ENCODE data around the gene SMPDL3A.

The SMPDL3A gene

DNA sequence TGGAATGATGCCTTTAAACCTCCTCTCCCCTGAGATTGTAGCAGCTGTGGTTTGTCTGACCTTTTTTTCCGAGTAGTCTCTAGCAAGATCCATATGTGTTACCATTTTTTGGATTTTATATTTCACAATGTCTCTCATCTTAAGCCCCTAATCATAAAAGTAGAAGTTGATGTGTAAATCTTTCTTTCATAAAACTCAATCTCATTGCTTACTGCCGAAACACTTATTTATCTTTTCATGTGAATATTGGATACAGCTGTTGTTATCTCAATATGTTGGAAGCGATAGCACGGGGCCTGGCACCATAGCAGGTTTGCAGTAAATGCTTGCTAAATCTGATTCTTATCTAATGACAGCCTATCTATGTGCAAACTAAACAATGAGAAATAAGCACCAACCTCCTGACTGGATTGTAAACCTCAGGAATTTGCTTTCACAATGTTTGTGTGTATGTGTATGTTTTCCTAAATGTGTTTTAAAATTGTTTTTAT is 14.2 kb downstream of the SMPDL3A start:
- DNase-seq, result no peak

GRCh38 chr6:122804962-122805485 is 16.0 kb downstream of the SMPDL3A start:
- DNase-seq, result no peak

DNA sequence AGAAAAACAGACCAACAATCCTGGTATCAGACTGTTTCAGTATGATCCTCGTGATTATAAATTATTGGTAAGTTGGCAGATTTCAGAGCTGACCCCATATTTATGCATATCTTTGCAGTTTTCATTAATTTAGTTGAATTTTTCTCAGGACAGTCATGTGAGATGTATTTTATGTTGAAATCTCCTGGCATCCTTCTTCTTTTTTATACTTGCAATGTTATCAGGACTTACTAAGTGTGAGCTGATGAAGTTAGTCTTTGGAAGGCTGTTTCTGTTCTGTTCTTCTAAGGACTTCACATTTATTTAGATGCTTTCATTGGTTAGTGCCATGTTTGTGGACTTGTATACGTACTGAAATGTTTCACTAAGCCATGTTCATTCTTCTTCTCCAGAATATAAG is 17.2 kb downstream of the SMPDL3A start:
- DNase-seq, result no peak

DNA sequence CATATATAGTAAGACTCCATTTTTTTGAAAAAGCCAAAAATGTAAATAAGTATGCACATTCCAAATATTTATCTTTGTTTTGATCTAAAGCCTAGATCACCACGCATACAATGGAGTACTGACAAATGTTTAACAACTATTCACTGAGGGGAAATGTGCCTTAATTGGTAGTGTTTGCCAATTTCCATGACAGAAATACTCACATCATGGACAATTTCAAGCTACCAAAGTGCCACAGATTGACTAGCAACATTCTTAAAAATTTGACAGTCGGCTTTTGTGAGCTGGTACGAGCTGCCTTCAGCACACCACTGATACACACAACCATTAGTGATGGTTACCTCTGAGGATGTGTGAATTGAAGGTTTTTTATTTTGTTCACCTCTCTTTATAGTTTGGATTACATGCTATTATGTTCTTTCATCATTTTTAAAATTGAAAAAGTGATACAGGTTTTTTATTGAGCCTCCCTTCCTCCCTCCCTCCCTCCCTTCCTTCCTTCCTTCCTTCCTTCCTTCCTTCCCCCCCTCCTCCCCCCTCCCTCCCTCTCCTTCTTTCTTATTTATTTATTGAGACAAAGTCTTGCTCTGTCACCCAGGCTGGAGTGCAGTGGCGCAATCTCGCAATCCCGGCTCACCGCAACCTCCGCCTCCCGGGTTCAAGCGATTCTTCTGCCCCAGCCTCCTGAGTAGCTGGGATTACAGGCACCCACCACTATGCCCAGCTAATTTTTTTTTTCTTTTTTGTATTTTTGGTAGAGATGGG is 19.2 kb downstream of the SMPDL3A start:
- DNase-seq, result no peak

- DNase-seq, result no peak
Measured at GRCh38 chr6:122809001-122809400, 19.9 kb downstream of the SMPDL3A start.

DNA sequence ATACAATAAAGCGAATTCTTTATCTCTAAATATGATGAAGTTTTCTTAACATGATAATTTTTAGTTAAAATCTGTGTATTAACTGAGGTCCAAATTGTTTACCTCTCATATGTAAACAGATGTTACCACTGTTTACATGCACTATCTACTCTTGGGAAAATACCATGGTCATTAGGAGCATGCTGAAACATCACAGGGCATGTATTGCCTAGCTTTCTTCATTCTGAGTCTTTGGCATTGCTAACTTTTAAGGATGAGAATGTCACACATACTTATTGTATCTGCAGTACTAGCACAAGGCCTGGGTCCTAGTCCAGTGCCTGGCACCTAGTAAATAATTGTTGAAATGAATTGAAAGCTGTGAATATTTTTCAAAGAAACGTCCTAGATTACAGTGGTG is 20.6 kb downstream of the SMPDL3A start:
- no peak for DNase-seq

DNA sequence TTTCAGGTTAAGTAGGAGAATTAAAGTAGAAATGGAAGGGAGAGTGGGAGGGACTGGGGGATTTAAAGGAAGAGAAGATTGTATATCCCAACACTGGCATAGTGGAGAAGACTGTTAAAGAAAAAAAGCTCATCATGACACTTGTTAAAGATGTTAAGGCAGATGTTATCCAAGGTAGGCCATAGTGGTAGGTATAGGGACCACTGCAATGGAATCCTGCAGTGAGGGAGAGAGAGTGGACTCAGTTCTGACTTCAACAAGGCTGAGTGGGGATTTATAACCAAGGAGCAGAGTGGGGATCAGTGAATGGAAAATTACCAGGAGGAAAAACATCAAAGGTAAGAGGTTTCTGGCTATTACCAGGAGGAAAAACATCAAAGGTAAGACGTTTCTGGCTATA is 21.1 kb downstream of the SMPDL3A start:
- DNase-seq, result no peak

DNA sequence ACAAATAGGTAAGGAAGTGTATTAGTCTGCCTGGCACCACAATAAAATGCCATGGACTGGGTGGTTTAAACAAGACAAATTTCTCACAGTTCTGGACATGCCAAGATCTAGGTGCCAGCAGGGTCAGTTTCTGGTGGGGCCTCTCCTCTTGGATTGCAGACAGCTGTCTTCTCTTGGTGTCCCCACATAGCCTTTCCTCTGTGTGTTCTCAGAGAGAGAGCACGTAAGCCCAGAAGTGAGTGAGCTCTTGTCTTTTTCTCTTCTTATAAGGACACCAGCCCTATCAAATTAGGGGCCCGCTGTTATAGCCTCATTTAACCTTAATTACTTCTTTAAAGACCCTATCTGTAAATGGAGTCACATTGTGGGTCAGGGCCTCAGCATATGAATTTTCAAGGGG is 28.3 kb downstream of the SMPDL3A start:
- no peak for DNase-seq

GRCh38 chr6:122817766-122818165 is 28.7 kb downstream of the SMPDL3A start:
- no peak for DNase-seq

GRCh38 chr6:122818866-122819265 is 29.8 kb downstream of the SMPDL3A start:
- no peak for DNase-seq

DNA sequence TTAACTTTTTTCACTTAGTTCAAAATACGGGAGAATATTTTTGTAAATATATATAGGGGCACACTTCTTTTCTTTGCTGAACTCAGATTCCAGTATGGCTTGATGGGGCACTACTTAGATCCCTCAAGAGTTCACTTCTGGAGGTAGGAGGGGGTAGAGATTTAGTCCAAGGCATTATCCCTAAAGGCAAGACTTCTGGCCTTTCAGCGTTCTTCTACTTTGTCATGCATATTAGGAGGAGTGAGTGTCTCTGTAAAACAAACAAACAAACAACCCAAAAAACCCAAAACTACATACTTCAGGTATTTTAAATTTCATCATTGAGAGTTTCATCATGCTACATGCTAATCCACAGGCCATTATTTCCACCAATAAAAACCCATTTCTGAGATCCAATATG is 32.0 kb downstream of the SMPDL3A start:
- DNase-seq, result no peak

DNA sequence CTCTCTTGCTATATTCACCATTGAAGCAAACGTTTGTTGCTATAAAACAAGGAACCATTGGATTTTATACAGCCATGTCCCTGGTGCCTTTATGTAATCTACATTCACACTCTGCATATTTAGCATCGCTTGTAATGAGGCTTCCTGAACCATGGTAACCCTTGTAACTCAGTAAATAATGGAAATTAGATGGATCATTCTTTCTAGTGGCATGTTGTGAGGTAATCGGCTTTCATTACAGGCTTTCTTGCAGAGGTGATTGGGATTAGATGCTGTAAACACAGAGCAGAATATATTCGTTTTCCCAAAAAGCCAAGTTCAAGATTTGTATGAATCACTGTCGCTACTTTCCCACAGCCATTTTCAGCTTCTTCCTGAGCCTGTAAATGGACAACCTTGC is 36.1 kb downstream of the SMPDL3A start:
- no peak for DNase-seq

DNA sequence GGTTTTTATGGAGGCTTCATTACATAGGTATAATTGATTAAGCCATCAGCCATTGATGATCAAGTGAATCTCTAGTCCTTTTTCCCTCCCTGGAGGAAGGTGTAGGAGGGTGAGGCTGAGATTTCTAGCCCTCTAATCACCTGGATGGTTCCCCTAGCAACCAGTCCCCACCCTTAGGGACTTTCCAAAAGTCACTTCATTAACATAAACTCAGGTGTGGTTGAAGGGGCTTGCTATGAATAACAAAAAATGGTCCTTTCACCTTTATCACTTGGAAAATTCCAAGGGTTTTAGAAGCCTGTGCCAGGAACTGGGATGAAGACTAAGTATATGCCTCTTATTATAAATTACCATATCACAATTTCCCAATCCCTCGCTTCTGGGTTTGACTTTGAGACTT is 40.4 kb downstream of the SMPDL3A start:
- DNase-seq, result no peak

GRCh38 chr6:122831511-122831910 is 42.5 kb downstream of the SMPDL3A start:
- DNase-seq, result no peak

DNA sequence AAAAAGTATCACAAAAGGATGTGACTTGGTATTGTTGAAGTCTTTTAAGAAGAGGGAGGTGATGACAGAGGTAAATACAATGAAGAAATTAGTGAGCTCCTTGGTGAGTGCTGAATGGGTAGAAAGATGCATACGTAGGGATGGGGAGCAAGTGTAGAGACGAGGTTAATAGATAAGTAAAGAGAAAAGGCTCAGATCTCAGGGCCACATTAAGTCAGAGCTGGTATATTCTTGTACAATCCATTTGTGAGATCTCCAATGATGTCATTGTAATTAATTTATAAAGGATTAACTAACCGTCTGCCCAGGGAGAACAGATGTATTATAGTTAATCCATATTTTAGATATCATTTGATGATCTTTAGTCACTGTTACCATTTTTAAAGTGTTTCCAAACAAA is 43.4 kb downstream of the SMPDL3A start:
- DNase-seq, result no peak

DNA sequence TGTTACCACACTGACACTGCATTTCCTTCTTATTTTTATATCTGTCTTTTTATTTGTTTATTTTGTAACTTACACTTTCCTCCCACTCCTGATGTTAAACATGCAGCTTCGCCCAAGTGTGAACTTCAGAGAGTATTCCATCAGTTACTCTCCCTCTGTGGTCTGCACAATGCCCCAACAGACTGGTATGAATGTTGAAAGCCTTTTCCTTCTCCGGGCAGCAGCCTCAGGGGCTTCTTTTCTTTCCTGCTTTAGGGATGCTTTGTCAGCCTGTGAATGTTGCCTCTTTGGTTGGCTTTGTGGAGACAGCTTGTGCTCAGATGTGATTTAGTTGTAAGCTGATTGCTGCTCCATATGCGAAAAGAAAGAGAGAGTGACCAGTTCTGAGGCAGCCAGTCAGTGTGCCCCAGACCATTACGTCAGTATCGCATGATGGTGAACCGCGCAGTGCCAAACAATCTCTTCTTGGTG is 44.0 kb downstream of the SMPDL3A start:
- peak in 51 of 56 donors; percentile 4 to 84 (median 50) for DNase-seq

DNA sequence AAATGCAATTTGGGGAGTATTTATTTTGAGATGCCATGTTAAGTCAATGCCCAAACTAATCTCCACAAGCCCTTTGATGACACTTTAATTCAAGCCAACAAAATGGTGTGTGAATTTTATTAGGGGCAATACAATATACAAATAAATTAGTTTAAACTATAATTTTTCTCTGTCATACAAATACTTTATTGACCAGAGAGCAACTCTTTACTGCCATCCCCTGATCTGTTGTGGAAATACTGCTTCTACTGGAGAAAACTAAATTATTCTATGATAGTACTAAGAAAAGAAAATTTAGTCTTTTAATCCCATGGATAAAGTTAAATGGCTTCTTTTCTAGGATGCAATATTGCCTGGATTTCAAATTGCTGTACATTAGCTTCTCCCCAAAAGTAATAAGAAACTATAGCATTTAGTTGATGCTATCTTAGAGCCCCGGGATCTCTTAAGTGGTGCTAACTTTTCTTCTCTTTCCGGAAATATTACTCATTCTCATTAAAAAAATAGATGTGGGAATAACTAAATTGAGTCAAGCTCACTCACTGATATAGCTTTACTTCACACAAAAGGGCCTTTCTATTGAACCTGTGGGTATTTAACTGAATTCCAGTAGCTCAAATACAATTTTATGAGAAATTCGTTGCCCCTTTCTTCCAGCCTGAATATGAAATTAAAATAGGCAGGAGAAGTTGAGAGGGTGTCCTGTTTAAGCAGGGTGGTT is 49.2 kb downstream of the SMPDL3A start:
- no peak for DNase-seq

- peak in 35 of 56 donors; percentile 1 to 77 (median 16) for DNase-seq
Measured at GRCh38 chr6:122839472-122839871, 50.4 kb downstream of the SMPDL3A start.

DNA sequence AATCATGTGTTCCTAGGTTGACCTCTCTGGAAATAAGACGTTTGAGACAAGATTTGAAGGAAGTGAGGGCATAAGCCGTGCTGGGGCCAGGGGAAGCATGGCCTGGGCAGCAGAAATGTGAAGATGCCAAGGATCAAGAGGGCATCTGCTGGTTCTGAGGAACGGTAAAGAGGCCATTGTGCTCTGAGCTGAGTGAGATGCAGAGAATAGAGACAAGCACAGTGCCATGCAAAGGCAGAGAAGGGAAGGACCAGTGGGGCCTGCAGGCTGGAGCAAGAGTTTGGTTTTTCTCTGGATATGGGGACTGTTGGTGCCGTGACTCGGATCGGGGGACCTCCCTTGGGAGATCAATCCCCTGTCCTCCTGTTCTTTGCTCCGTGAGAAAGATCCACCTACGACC is 50.8 kb downstream of the SMPDL3A start:
- DNase-seq, result no peak

DNA sequence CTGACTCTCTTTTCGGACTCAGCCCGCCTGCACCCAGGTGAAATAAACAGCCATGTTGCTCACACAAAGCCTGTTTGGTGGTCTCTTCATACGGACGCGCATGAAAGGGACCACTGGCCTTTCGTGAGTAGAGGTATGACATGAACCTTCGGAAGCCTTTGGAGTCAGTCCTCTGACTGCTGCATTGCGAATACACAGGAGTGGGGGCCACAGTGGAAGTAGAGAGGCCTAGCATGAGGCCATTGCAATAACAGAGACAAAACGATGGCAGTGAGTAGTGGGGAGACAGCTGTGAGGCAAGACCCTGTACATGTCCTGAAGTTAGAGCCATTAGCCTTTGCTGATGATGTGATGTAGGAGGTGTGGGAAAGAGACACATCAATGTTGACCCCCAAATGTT is 56.4 kb downstream of the SMPDL3A start:
- no peak for DNase-seq

DNA sequence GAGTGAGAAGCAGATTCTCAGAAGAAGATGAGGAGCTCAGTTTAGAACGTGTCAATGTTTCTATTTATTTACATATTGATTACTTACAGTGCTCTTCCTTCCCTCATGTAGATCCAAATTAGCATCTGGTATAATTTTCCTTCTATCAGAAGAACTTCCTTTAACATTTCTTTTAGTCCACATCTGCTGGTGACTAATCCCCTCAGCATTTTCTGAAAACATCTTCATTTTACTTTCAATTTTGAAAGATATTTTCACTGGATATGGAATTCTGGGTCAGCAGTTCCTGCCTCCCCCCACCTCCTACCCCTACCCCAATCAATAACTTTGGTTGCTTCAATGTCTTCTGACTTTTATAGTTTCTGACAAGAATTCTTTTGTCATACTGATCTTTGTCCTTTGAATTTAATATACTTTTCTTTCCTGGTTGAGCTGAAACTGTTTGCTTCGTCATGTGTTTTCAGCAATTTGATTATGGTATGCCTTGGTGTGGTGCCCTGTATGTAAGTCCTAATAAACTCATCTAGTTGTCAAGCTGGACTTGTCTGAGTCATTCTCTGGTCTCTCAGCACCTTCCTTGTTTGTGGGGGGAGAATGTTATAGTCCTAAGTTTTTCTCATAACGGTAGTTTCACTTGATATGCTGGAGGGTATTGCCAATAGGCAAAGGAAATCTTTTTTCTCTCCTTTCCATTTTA is 57.0 kb downstream of the SMPDL3A start:
- DNase-seq, result no peak
